Activated T-cell treated with anti-CD3 and anti-CD28 coated beads, Interleukin-2, amount 50 U/mL, for 4 hours (primary cell): ENCODE results near the gene GPR62. TPM values are rescaled to one million over a fixed set of nuclear protein-coding genes. Genes with fewer than 3 reads are reported as not detected.

Source experiments
- ATAC-seq, 2 donors: fragments of 200-7000 bp; cut with Tn5 transposase; one replicate each; pipeline ENCODE4 v1.10.0; 2021
- DNase-seq: peaks from one replicate; pipeline ENCODE4 v3.0.0-alpha.2; 2020
- H3K27me3 Mint-ChIP-seq: one replicate; pipeline ENCODE4 v1.8.0; 2021; ENCODE audit warnings: low read depth, mixed read lengths
- H3K36me3 Mint-ChIP-seq: one replicate; pipeline ENCODE4 v1.8.0; 2022; ENCODE audit warnings: mixed read lengths; ENCODE audit not compliant: insufficient read depth
- H3K4me1 Mint-ChIP-seq: one replicate; pipeline ENCODE4 v1.8.0; 2021; ENCODE audit warnings: low read depth, mixed read lengths
- H3K4me3 Mint-ChIP-seq: one replicate; pipeline ENCODE4 v1.8.0; 2021; ENCODE audit warnings: mild to moderate bottlenecking, moderate library complexity, mixed read lengths
- H3K9me3 Mint-ChIP-seq: one replicate; pipeline ENCODE4 v1.8.0; 2021; ENCODE audit warnings: mixed read lengths
- total RNA-seq, 3 donors: library from RNA; stranded (reverse); gene quantifications; one replicate each; pipeline ENCODE4 v1.2.1, GENCODE V29; 2021

GPR62 gene
- total RNA-seq, 3 donors from 2014 or later, result not detected

GRCh38 chr3:51958603-51959521, 3.7 kb downstream of the GPR62 start:
- no peak for DNase-seq
- no peaks in the 10 kb centered on the region for H3K9me3 Mint-ChIP-seq
- H3K4me1 Mint-ChIP-seq, result peaks cover 4% of the 10 kb centered on the region
- ATAC-seq, result no peak
- H3K27me3 Mint-ChIP-seq, result peaks cover 20% of the 10 kb centered on the region
- peaks cover 7% of the 10 kb centered on the region for H3K36me3 Mint-ChIP-seq
- no peak overlapping the region for H3K4me3 Mint-ChIP-seq

- no peak for ATAC-seq
- Mint-ChIP-seq H3K36me3 (peaks cover 7% of the 10 kb centered on the region), H3K9me3 (no peaks in the 10 kb centered on the region), H3K27me3 (peaks cover 13% of the 10 kb centered on the region), H3K4me3 (no peak overlapping the region), H3K4me1 (peaks cover 4% of the 10 kb centered on the region)
- no peak for DNase-seq
Measured at GRCh38 chr3:51959651-51960050, 4.5 kb downstream of the GPR62 start.

DNA sequence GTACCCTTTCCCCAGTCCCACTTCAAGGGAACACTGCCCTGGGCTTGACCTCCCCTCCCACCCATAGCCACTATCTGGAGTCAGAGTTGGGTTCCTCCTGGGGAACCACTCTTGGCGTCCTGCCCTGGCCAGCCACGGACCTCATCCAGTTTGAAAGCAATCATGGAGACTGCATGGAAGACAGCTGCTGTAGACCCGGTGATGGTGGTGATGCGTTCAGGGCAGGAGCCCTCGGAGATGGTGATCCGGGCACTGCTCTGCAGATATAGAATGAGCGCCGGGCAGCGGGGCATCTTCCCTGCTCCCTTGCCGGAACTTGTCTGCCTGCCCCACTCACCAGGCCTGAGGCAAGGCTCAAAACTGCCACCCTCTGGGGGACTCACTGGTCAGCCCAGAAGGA, 5.2 kb downstream of the GPR62 start:
- Mint-ChIP-seq H3K27me3 (peaks cover 6% of the 10 kb centered on the region), H3K4me3 (no peak overlapping the region), H3K4me1 (peaks cover 8% of the 10 kb centered on the region), H3K9me3 (no peaks in the 10 kb centered on the region), H3K36me3 (peaks cover 7% of the 10 kb centered on the region)
- no peak for DNase-seq
- no peak for ATAC-seq

GRCh38 chr3:51961011-51961410, 5.8 kb downstream of the GPR62 start:
- ATAC-seq (no peak), DNase-seq (no peak)
- Mint-ChIP-seq H3K36me3 (peaks cover 7% of the 10 kb centered on the region), H3K9me3 (no peaks in the 10 kb centered on the region), H3K4me1 (peaks cover 8% of the 10 kb centered on the region), H3K4me3 (no peak overlapping the region), H3K27me3 (peaks cover 6% of the 10 kb centered on the region)

DNA sequence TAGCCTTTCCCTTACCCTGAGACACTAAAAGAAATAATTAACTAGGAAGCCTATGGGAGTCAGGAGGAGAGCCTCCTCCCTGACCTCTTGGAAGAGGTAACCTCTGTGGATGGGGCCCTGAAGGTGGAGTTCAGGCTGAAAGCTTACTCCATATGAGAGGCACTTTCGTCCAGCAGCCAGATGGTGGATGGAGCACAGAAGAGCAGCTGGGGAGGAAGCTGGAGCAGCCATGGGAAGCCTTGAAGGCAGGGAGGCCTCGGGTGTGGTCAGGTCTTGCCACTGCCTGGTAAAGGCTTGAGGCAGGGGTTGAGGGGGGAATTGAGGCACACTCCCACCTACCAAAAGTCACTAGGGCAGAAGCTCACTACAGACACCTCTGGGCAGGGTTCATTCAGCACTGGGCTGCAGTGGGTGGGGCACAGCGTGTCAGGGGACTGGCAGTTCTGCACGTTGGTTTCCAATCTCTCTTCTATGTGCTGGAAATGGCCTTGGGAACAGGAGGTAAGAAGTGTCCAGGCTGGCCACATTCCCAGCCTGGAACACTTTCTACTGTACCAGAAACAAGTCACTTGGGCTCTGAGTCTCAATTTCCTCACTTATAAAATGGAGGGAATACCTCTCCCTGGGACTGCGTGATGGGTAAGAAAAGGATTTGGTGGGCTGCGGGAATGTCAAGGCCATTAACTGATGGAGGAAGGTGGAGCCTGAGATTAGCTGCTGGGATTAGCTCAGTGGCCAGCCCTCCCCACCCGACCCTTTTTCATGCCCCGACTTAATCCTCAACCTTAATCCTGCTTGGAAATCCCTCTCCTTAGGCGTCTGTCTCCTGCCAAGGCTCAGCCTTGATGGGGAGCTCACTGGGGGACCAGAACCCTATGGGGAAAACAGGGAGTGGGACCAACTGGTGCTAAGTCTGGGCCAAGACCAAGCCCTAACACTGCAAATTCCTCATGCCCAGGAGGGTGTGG, 6.7 kb downstream of the GPR62 start:
- Mint-ChIP-seq H3K27me3 (peaks cover under 1% of the 10 kb centered on the region), H3K9me3 (no peaks in the 10 kb centered on the region), H3K36me3 (peaks cover 7% of the 10 kb centered on the region), H3K4me3 (no peak overlapping the region), H3K4me1 (peaks cover 6% of the 10 kb centered on the region)
- ATAC-seq (no peak), DNase-seq (no peak)

- Mint-ChIP-seq H3K9me3 (no peaks in the 10 kb centered on the region), H3K4me3 (no peak overlapping the region), H3K27me3 (no peaks in the 10 kb centered on the region), H3K4me1 (peaks cover 6% of the 10 kb centered on the region), H3K36me3 (peaks cover 7% of the 10 kb centered on the region)
- ATAC-seq, result no peak
- no peak for DNase-seq
Measured at GRCh38 chr3:51962854-51963530, 7.8 kb downstream of the GPR62 start.

- ATAC-seq, result no peak
- Mint-ChIP-seq H3K4me3 (no peak overlapping the region), H3K4me1 (peaks cover 7% of the 10 kb centered on the region), H3K36me3 (peaks cover 4% of the 10 kb centered on the region), H3K9me3 (no peaks in the 10 kb centered on the region), H3K27me3 (no peaks in the 10 kb centered on the region)
- no peak for DNase-seq
Measured at GRCh38 chr3:51963951-51964451, 8.8 kb downstream of the GPR62 start.

DNA sequence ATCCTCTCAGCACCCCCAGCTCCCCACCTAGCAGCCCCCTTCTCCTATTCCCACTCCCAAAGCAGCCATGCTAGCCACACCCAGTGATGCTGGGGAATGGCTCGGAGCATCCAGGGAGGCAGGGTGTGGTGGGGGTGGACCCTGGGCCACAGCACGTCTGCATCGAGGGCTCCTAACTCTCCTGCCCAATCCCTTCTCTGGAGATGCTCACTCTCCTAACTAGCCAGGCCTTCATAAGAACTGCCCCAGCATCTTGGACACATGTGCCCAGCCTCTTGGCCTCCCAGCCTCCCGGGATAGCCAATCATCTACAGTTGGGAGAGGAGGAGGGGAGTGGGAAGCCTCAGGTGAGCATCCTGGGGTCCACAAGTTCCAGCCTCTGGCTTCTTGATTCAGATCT, 9.3 kb downstream of the GPR62 start:
- DNase-seq, result no peak
- peaks cover 9% of the 10 kb centered on the region for H3K4me1 Mint-ChIP-seq
- no peaks in the 10 kb centered on the region for H3K27me3 Mint-ChIP-seq
- no peak for ATAC-seq
- H3K4me3 Mint-ChIP-seq, result no peak overlapping the region
- no peaks in the 10 kb centered on the region for H3K9me3 Mint-ChIP-seq
- peaks cover 4% of the 10 kb centered on the region for H3K36me3 Mint-ChIP-seq

- Mint-ChIP-seq H3K4me1 (peaks cover 10% of the 10 kb centered on the region), H3K4me3 (peak overlapping the region; percentile 81), H3K27me3 (no peaks in the 10 kb centered on the region), H3K36me3 (peaks cover 4% of the 10 kb centered on the region), H3K9me3 (no peaks in the 10 kb centered on the region)
- ATAC-seq (no peak), DNase-seq (no peak)
Measured at GRCh38 chr3:51966016-51966415, 10.8 kb downstream of the GPR62 start.

- ATAC-seq (no peak), DNase-seq (no peak)
- H3K4me3 Mint-ChIP-seq, result peak overlapping the region; percentile 81
- no peaks in the 10 kb centered on the region for H3K9me3 Mint-ChIP-seq
- H3K27me3 Mint-ChIP-seq, result no peaks in the 10 kb centered on the region
- H3K36me3 Mint-ChIP-seq, result no peaks in the 10 kb centered on the region
- peaks cover 10% of the 10 kb centered on the region for H3K4me1 Mint-ChIP-seq
Measured at GRCh38 chr3:51966486-51966885, 11.3 kb downstream of the GPR62 start.

- H3K9me3 Mint-ChIP-seq, result no peaks in the 10 kb centered on the region
- peaks cover 10% of the 10 kb centered on the region for H3K4me1 Mint-ChIP-seq
- H3K4me3 Mint-ChIP-seq, result peak overlapping the region; percentile 81
- H3K36me3 Mint-ChIP-seq, result no peaks in the 10 kb centered on the region
- no peaks in the 10 kb centered on the region for H3K27me3 Mint-ChIP-seq
- ATAC-seq (peak; percentile 74 to 75), DNase-seq (no peak)
Measured at GRCh38 chr3:51966922-51967383, 11.8 kb downstream of the GPR62 start.

DNA sequence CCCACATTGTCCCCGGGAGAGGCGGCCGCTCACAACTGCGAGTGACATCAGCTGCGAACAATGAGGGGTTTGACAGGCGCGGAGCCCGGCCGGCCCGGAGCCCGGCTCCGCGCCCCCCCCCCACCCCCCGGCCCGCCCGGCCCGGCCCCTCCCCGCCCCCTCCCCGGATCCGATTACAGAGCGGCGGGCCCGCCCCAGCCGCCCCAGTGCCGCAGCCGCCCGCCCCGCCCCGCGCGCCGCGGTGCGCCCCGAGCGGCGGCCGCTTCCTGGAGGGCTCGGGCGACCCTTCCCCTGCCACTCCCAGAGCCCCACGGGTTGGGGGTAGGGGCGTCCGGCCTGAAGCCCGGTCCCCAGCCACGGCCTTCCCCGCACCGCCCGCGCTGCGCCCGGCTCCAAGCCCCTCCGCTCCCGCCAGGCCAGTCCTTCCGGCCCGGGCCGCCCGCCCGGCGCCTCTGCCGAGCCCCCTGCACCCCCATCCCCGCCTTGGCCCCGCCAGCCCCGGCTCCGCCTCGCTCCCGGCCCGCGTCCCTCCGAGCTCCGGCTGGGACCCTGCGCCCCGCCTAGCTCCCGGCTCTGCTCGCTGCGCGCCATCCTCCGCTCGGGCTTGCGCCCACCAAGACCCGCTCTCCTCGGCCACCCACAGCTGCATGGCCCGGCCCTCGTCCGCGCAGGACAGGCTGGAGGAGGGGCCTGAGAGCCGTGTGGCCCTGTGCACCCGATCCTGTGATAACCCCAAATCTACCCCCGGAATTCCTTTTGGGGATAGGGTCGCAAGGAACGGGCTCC, 12.4 kb downstream of the GPR62 start, which contains the start of gene PCBP4:
PCBP4 (minus strand) TSS at position 71 of the 786 bp plus-strand sequence. CDS start 6,214 bp downstream, outside the sequence.
- Mint-ChIP-seq H3K36me3 (no peaks in the 10 kb centered on the region), H3K27me3 (no peaks in the 10 kb centered on the region), H3K9me3 (no peaks in the 10 kb centered on the region), H3K4me1 (peaks cover 10% of the 10 kb centered on the region), H3K4me3 (peak within 1 kb of the TSS; percentile 82)
- ATAC-seq (peak; percentile 76 to 80), DNase-seq (no peak)

GRCh38 chr3:51968170-51968775, 13.1 kb downstream of the GPR62 start:
- no peaks in the 10 kb centered on the region for H3K36me3 Mint-ChIP-seq
- peak overlapping the region; percentile 82 for H3K4me3 Mint-ChIP-seq
- no peaks in the 10 kb centered on the region for H3K9me3 Mint-ChIP-seq
- DNase-seq, result no peak
- H3K4me1 Mint-ChIP-seq, result peaks cover 10% of the 10 kb centered on the region
- no peaks in the 10 kb centered on the region for H3K27me3 Mint-ChIP-seq
- ATAC-seq, result no peak
